GM19035 (cell line): ENCODE measurements around the gene PLS1.
"Not testable (repeated sequence)": the region's sequence is repeated elsewhere in the genome, so short reads cannot be mapped to it uniquely, and the experiment has no call there.

ENCODE experiments used
- ATAC-seq: cut with Tn5 transposase; IDR thresholded peaks from one replicate; pipeline ENCODE4 v1.9.1; 2021; ENCODE audit not compliant: unreplicated experiment

Gene PLS1

GRCh38 chr3:142595951-142596725 is at the start of gene PLS1:
PLS1 (plus strand) TSS chr3:142596393; CDS start chr3:142664238, 67,845 bp downstream.
- peak; percentile 94 for ATAC-seq

GRCh38 chr3:142549986-142550385 is 46.2 kb upstream of the PLS1 start:
- ATAC-seq = no peak

GRCh38 chr3:142552579-142552978 is 43.6 kb upstream of the PLS1 start:
- not testable (repeated sequence) for ATAC-seq

DNA sequence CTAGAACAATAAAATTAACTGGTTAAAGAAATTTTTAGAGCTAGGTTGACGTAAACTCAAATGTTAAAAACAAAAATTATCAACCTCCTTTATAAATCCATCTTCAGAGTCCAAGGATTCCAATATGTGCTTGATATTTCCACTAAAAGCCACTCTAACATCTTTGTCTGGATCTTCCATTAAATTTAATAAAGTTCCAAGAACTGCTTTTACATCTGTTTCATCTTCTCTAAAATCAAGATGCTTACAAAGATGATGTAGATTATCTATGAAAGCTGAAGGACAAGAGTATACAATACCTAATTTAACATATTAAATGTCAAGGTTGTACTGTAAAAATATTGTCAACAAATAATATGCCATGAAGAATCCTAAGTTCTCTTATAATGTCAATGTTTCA is 42.5 kb upstream of the PLS1 start:
- ATAC-seq = no peak

- no peak for ATAC-seq
Observed at GRCh38 chr3:142560118-142560517, 36.1 kb upstream of the PLS1 start.

GRCh38 chr3:142563496-142563997 is 32.6 kb upstream of the PLS1 start:
- ATAC-seq = no peak

DNA sequence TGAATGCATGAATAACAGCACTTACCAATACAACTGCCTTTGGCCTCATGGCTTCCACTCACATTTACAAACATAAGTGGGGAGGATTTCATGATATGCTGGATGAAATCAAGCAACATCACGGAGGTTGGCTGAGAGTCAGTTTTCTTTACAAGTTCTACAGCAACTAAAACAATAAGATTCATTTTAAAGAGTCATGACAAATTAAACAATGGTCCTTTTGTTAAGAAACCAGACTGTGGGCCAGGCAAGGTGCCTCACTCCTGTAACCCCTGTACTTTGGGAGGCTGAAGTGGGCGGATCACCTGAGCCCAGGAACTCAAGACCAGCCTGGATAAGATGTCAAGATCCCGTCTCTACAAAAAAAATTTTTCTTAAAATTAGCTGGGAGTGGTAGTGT is 30.1 kb upstream of the PLS1 start:
- no peak for ATAC-seq

GRCh38 chr3:142568393-142569017 is 27.7 kb upstream of the PLS1 start:
- no peak for ATAC-seq

- not testable (repeated sequence) for ATAC-seq
Observed at GRCh38 chr3:142569422-142569821, 26.8 kb upstream of the PLS1 start.

- ATAC-seq = not testable (repeated sequence)
Observed at GRCh38 chr3:142574223-142574622, 22.0 kb upstream of the PLS1 start.

GRCh38 chr3:142574665-142575064 is 21.5 kb upstream of the PLS1 start:
- ATAC-seq = no peak

- no peak for ATAC-seq
Observed at GRCh38 chr3:142576792-142577191, 19.4 kb upstream of the PLS1 start.

DNA sequence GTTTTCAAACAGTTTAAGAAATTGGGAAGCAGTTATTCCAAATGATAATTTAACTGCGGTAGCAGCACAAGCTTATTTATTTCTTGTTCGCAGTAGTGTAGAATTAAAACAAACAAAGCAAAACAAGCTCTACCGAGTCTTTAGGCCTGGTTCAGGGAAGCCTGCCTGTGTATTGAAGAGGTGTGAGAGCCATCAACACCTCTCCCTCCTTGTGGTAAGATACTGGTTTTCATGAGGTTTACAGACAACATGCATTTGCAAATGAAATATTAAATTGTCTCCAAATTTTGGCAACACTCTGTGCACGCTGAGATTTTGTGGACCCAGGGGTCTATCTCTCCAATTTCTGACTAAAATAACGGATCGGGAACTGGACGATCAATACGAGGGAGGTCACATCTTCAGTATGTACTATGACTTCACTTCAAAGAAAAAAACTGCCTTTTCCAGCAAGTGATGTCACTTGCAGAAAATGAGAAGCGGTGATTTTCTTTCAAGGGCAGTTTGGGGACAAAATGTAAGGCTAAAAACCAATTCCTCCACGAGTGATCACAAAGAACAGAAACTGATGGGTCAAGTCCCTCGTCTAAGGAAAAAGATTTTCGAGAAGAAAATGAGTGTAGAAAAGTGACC is 18.4 kb upstream of the PLS1 start:
- no peak for ATAC-seq

DNA sequence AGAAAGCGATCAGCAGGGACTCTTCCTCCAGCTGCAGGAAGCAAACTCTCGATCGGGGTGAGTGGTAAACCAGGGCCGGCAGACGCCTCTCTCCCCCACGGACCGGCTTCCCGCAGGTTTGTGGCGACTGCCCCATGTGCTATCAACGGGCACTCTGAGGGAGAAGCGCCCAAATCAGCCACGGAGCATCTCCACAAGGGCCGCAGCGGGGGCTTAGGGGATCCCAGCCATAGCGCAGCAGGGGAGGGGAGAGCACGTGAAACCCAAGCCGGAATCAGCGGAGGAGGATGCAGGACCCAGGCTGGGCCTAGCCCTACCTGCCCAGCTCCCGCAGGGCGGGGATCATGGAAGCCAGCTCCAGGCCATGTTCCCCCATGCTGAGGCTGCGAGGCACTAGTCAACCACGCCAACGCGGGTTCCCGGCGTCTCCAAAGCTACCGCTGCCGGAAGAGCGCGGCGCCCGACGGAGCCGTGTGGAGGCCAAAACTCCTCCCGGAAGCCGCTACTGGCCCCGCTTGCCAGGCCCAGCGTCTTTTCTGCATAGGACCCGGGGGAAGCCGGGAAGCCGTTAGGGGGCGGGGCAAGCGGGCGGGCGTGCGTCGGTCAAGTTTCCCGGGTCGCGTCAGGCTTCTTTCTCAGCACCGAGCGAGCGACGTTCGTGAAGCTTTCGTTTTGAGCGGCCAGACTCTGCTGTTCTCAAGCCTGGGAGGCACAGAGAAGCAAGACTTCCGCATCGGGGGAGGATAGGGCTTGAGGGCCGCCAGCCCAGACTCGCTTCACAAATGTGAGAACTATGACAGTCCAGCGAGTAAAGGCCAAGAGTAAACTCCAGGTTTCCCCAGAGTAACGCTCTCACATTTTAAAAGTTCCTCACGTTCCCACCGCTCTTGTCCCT is 17.6 kb upstream of the PLS1 start, which contains the start of gene ATR:
TSS of gene ATR (minus strand) at position 405 of the 895 bp plus-strand sequence. CDS start at position 376, 29 bp downstream.
- ATAC-seq = peak; percentile 93

- ATAC-seq = no peak
Observed at GRCh38 chr3:142580061-142580423, 16.2 kb upstream of the PLS1 start.

- ATAC-seq = not testable (repeated sequence)
Observed at GRCh38 chr3:142581070-142581469, 15.1 kb upstream of the PLS1 start.

GRCh38 chr3:142586803-142587406 is 9.3 kb upstream of the PLS1 start:
- ATAC-seq = no peak

DNA sequence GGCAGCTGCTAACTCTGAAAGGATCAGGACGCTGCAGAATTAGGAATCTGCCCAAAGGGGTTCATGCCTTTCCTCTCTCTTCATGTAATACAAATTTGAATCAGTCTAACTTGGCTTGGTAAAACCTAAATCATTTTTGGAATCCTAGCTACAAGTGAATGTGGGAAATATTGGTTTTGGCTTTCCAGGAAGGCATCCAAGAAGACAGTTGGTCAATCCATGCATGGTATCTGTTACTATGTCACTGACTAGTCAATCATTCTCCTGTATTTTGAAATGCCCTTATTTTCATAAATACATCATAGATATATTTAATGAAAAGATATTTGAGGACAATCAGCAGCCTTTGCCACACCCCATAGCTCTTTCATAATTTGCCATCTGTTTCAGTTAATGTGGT is 7.5 kb upstream of the PLS1 start:
- ATAC-seq = no peak

DNA sequence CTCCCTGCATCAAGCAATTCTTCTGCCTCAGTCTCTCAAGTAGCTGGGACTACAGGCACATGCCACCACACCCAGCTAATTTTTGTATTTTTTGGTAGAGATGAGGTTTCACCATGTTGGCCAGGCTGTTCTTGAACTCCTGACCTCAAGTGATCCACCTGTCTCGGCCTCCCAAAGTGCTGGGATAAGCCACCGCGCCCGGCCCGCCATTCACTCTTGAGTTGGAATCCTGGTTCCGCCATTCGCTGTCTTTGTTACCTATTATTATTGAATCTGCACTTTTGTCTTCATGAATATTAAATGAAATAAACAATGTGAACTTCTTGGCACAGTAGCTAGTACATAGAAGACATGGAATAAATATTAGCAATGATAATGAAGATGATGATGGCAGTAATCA is 3.9 kb upstream of the PLS1 start:
- ATAC-seq = not testable (repeated sequence)

DNA sequence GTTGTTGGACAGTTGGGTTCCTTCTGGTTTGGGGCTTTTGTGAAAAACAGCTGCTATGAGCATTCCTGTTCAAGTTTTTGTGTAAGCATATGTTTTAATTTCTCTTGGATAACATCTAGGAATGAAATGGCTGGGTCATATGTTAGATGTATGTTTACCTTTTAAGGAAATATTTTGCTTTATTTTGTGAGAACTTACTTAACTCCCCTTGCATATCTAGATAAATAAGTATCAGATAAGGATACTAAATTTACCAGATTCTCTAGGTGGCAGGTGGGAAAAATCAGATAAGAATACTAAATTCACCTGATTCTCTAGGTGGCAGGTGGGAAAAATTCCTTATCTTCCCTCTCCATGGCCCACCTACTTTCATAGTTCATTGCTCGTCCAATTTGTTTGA is 1.1 kb upstream of the PLS1 start:
- no peak for ATAC-seq
